NCI-H146 treated with DMSO at 0.1 percent for 48 hours (cell line): ENCODE results near the gene GCLC.
"Not testable (repeated sequence)": the region's sequence is repeated elsewhere in the genome, so short reads cannot be mapped to it uniquely, and the experiment has no call there.

Source experiments
- DNase-seq: peaks from one replicate; lab custom pipeline; 2025; ENCODE audit not compliant: unreplicated experiment; lab: John Stamatoyannopoulos, UW

Gene GCLC

GRCh38 chr6:53544470-53545308 lies at the start of gene GCLC:
Gene GCLC, minus strand, starts transcription at chr6:53545101. Its CDS starts 456 bp downstream, at chr6:53544645.
- peak; percentile 92 for DNase-seq

DNA sequence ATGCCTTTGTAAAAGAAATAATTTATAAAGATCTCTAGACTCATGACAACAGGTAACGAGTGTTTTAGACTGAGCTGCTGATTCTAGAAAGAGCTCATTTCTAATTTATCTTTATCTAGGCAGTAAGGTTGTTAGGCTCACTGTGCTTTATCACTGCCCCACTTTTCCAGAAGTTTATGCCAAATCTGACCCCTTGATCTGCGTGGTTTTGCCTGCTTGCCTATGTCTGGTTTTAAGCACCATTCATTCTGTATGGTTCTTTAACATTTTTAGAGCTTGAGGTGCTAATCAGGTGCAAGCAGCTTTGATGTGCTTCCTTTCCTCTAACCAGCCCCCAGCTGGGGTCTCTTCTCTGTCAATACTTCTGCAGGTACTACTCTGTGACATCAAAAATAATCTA lies 49.7 kb upstream of the GCLC start:
- no peak for DNase-seq

DNA sequence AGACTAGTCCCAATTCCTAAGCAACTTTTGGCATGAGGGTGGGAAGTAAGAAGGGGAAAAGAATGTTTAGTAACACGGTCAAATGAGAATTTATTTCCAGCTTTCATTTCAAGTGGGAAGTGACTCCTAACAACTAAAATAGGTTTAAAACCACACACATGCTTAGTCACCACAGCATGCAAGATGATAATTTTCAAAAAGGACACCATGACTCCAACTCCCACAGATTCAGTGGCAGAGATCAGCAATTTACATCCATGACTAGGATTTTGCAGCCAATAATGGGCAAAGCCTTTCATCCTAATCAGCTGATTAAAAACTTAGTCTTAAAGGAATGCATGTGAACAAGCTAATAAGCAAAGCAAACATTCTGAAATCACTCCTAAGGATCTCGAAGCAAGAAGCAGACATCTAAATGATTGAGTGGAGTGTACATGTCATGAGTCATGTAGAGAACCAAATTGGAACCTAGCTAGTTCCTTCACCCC lies 48.1 kb upstream of the GCLC start:
- no peak for DNase-seq

DNA sequence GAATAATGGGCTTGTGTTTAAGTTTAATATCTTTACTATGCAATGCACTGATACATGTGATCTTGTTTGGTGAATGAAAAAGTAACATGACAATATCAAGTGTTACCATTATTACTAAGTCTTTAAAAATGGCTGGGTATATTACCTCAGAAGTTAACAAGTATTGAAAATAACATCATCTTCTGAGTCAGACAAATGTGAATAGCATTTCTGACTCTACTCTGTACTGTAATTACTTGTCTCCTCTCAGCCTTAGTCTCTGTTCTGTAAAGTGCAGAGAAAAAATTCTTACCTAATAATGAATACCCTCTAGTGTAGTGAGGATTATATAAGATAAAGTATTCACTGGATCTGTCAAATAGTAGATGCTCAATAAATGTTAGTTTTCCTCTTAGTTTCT lies 47.0 kb upstream of the GCLC start:
- no peak for DNase-seq

DNA sequence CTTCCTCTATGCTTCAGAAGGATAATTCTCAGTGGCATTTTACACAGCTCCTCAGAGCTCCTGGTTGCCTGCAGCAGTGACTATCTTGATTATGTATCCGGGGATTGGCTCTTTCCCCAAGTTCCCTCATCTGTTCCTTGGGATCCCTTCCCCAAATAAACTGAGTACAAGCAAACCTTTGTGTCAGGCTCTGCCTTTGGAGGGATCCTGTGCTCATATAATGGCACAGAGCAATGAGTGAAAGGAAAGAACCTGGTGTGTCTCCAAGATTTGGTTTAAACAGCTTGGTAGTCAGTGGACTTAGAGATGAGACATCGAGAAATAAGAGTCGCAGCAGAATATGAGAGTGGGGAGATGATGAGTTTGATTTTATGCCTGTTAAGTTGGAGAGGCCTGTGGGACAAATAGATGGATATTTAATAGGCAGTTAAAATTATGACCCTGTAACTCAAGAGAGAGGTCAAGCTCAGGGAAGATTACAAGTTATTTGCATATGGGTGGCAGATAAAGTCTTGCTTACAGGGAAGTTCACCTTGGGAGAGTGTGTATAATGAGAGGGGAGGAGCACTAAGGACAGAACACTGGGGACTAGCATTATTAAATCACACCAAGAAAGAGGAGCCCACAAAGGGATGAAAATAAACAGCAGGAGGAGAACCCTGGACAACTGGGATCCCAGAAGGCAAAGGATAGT lies 44.1 kb upstream of the GCLC start:
- DNase-seq = no peak

GRCh38 chr6:53587291-53587690 lies 42.4 kb upstream of the GCLC start:
- no peak for DNase-seq

GRCh38 chr6:53585208-53585900 lies 40.5 kb upstream of the GCLC start:
- no peak for DNase-seq

DNA sequence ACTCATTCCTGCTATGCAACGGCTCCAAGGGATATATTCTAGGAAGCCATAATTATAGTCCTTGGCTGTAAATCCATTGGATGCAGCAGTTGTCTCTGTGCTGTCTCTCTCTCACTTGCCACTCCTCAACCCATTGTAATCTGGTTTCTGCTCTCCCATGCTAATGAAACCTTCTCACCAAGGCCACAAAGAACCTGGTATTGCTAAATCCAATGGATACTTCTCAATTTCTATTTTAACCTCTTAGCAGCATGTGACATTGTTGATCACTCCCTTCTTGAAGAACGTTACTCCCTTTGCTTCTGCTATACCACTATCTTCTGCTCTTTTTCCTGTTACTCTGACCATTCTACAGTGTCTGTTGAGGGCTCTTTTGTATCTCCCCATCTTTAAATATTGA lies 39.8 kb upstream of the GCLC start:
- DNase-seq = no peak

DNA sequence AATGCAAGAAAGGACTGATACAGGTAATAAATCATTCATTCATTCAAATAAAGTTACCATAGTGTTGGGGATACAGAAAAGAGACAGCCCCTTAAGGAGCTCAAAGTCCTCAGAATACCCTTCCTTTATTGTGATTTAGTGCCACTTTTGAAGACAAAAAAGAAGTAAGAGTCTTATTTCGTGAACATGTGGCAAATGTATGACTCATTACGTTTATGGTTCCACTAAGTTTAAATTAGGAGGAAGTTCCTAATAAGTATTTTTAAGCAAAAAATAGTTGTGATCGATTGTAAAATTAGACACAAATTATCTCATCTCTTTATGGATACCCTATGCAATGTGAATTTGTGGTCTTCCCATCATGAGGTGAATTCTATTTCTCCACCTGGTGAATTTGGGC lies 38.5 kb upstream of the GCLC start:
- DNase-seq = no peak

DNA sequence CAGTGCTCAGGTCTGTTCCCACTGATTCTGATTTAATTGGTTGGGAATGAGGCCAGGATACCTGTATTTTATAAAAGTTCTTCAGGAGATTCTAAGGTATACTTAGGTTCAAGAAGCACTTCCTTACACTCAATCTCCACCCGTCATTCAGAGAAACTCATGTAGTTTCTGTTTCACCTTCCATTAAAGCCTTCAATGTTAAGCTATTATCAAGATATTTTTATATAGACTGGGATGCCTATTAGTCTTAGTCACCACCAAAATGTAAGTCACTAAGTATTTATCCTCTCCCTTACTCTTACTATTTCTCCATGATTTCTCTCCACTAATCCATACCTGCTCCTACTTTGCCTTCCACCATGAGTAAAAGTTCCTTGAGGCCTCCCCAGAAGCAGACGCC lies 38.1 kb upstream of the GCLC start:
- no peak for DNase-seq

- DNase-seq = no peak
These were observed 37.0 kb upstream of the GCLC start for GRCh38 chr6:53581856-53582255.

- DNase-seq = no peak
These were observed 36.4 kb upstream of the GCLC start for GRCh38 chr6:53581173-53581773.

DNA sequence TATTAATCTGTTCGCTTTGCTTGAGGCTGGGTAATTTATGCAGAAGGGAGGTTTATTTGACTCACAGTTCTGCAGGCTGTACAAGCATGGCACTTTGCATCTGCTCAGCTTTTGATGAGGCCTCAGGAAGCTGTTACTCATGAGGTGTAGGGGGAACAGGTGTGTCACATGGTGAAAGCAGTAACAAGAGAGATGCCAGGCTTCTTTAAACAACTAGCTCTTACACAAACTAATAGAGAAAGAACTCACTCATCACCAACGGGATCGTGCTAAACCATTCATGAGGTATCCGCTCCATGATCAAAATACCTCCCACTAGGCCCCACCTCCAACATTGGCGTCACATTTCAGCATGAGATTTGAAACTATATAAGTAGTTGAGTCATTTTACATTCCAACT lies 34.4 kb upstream of the GCLC start:
- no peak for DNase-seq

- no peak for DNase-seq
These were observed 33.5 kb upstream of the GCLC start for GRCh38 chr6:53578371-53578770.

DNA sequence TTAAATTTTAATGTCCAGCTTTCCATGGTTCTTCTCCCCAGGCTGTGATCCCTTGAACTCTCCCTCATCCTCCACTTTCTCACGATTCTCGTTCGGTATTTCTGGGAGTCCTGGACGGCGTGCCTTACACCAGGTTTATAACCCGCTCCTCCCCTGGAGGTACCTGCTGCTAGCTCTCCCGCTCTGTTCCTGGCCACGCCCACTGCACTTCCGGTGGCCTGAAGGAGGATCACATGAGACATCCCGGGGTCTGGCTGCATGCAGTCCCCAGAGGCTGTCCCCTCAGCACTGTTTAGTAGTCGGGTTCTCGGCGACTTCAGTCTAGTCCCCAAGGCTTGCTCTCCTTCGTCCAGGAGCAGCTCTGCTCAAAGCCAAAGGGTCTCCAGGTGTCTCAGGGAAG lies 28.4 kb upstream of the GCLC start:
- peak; percentile 68 for DNase-seq

DNA sequence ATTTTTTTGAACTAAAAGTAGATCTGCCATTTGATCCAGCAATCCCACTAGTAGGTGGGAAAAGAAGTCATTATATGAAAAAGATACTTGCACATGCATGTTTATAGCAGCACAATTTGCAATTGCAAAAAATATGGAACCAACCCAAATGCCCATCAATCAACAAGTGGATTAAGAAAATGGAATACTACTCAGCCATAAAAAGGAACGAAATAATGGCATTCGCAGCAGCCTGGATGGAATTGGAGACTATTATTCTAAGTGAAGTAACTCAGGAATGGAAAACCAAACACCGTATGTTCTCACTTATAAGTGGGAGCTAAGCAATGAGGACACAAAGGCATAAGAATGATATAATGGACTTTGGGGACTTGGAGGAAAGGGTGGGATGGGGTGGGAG lies 27.5 kb upstream of the GCLC start:
- DNase-seq = not testable (repeated sequence)

GRCh38 chr6:53568776-53569616 lies 24.1 kb upstream of the GCLC start:
- DNase-seq = no peak

DNA sequence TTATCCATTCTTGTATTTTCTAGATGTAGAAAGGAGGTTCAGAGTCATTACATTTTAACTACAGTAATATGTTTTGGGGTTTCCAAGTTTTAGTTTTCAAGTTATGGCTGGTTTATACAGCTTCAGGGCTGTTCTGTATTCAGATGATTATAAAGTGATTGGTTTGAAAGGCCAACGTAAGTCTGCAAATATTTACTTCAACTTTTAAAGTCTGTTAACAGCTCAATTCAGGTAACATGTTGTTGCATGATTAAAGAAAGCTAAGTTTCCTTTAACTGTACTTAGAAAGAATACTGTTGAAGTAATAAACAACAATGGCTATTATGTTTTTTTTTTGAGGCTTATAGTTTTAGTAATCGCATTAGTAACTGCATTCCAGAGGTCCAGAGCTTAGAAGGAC lies 22.8 kb upstream of the GCLC start:
- no peak for DNase-seq

- peak; percentile 46 for DNase-seq
These were observed 21.9 kb upstream of the GCLC start for GRCh38 chr6:53566755-53567154.

- no peak for DNase-seq
These were observed 21.0 kb upstream of the GCLC start for GRCh38 chr6:53565886-53566285.
